ENCODE results near the gene CPNE4.
"Not testable (repeated sequence)": the region's sequence is repeated elsewhere in the genome, so short reads cannot be mapped to it uniquely, and the experiment has no call there.

CPNE4 gene

GRCh38 chr3:131896285-131896684 lies 138.5 kb downstream of the CPNE4 start:
- no peaks in the 10 kb centered on the region for H3K36me3 Mint-ChIP-seq (ENCODE audit: low read depth)
- TF ChIP-seq, protein P1, sequence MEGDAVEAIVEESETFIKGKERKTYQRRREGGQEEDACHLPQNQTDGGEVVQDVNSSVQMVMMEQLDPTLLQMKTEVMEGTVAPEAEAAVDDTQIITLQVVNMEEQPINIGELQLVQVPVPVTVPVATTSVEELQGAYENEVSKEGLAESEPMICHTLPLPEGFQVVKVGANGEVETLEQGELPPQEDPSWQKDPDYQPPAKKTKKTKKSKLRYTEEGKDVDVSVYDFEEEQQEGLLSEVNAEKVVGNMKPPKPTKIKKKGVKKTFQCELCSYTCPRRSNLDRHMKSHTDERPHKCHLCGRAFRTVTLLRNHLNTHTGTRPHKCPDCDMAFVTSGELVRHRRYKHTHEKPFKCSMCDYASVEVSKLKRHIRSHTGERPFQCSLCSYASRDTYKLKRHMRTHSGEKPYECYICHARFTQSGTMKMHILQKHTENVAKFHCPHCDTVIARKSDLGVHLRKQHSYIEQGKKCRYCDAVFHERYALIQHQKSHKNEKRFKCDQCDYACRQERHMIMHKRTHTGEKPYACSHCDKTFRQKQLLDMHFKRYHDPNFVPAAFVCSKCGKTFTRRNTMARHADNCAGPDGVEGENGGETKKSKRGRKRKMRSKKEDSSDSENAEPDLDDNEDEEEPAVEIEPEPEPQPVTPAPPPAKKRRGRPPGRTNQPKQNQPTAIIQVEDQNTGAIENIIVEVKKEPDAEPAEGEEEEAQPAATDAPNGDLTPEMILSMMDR (IDR thresholded peaks at IDR 0.05; ENCODE audit: unreplicated experiment in 3 of 3), result no peak
- no peaks in the 10 kb centered on the region for H3K9me3 Mint-ChIP-seq
- H3K27me3 Mint-ChIP-seq (ENCODE audit: low read depth), result no peaks in the 10 kb centered on the region
- H3K4me3 Mint-ChIP-seq, result no peak overlapping the region
- no peaks in the 10 kb centered on the region for H3K4me1 Mint-ChIP-seq
- H3K27ac Mint-ChIP-seq, result no peak overlapping the region

DNA sequence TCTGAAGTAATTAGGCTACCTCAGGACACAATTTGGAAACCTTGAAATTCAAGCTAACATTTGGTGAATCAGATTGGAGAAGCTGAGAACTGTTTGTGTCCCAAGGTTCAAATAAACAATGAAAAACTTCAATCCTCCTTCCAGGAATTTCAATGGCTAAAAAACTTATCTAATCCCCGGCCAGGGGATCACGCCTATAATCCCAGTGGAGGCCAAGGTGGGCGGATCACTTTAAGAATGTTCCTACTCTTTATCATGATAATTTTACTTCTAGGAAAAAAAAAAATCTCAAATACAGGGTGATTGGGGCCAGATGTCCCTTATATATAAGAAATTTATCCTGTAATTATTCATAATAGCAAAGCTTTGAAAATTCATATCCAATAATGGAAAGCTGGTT lies 139.0 kb downstream of the CPNE4 start:
- H3K27ac Mint-ChIP-seq, result no peak overlapping the region
- TF ChIP-seq, protein P1 (IDR thresholded peaks at IDR 0.05; ENCODE audit: unreplicated experiment in 3 of 3), result no peak
- no peaks in the 10 kb centered on the region for H3K27me3 Mint-ChIP-seq (ENCODE audit: low read depth)
- H3K36me3 Mint-ChIP-seq (ENCODE audit: low read depth), result no peaks in the 10 kb centered on the region
- H3K4me3 Mint-ChIP-seq, result no peak overlapping the region
- H3K4me1 Mint-ChIP-seq, result no peaks in the 10 kb centered on the region
- H3K9me3 Mint-ChIP-seq, result no peaks in the 10 kb centered on the region

DNA sequence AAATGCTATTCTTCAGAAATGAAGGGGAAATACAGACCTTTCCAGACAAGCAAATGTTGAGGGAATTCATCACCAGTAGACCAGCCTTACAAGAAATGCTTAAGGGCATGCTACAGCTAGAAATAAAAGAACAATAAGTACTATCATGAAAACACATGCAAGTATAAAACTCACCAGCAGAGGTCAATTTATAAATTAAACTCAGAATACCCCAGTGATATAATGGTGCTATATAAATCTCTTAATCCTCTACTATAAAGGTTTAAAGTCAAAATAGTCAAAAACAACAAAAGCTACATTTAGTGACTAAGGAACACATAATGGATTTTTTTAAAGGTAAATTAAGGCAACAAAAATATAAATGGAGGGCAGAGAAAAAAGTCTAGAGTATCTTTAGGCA lies 142.5 kb downstream of the CPNE4 start:
- Mint-ChIP-seq H3K4me1 (no peaks in the 10 kb centered on the region), H3K9me3 (no peaks in the 10 kb centered on the region), H3K4me3 (no peak overlapping the region), H3K27ac (no peak overlapping the region), H3K27me3 (ENCODE audit: low read depth) (no peaks in the 10 kb centered on the region), H3K36me3 (ENCODE audit: low read depth) (no peaks in the 10 kb centered on the region)
- TF ChIP-seq, protein P1 (IDR thresholded peaks at IDR 0.05; ENCODE audit: unreplicated experiment in 3 of 3), result no peak

GRCh38 chr3:131885871-131886270 lies 148.9 kb downstream of the CPNE4 start:
- not testable (repeated sequence) for H3K4me1 Mint-ChIP-seq; H3K27ac Mint-ChIP-seq; H3K4me3 Mint-ChIP-seq; H3K36me3 Mint-ChIP-seq (ENCODE audit: low read depth); H3K27me3 Mint-ChIP-seq (ENCODE audit: low read depth); H3K9me3 Mint-ChIP-seq

DNA sequence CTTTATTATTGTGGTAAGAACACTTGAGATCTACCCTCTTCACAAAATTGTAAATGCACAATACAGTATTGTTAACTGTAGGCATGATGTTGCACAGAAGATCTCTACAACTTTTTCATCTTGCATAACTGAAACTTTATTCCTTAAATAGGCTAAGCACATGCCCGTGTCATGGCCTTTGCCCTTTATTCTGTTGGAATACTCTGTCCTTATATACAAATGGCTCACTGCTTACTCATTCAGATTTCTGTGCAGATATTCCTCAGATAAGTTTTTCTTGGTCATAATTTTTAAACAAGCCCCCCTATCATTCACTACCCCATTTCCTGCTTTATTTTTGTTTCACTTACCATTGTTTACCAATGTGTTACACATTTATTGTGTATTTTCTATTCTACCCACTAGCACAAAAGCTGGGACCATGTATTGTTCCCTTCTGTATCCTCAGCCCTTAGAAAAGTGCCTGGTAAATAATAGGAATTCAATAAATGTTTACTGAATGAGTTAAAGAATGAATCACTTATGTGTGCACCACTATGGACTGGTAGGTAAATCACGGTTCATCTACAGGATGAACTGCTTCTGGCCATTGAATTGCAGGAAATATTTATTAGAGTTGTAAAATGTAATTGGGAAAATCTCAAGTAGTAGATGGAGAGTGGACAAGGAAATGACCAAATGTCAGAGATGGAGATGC lies 151.0 kb downstream of the CPNE4 start:
- H3K27me3 Mint-ChIP-seq (ENCODE audit: low read depth), result no peaks in the 10 kb centered on the region
- TF ChIP-seq, protein P1 (IDR thresholded peaks at IDR 0.05; ENCODE audit: unreplicated experiment in 3 of 3), result no peak
- no peaks in the 10 kb centered on the region for H3K4me1 Mint-ChIP-seq
- H3K4me3 Mint-ChIP-seq, result no peak overlapping the region
- H3K27ac Mint-ChIP-seq, result no peak overlapping the region
- no peaks in the 10 kb centered on the region for H3K36me3 Mint-ChIP-seq (ENCODE audit: low read depth)
- H3K9me3 Mint-ChIP-seq, result no peaks in the 10 kb centered on the region

DNA sequence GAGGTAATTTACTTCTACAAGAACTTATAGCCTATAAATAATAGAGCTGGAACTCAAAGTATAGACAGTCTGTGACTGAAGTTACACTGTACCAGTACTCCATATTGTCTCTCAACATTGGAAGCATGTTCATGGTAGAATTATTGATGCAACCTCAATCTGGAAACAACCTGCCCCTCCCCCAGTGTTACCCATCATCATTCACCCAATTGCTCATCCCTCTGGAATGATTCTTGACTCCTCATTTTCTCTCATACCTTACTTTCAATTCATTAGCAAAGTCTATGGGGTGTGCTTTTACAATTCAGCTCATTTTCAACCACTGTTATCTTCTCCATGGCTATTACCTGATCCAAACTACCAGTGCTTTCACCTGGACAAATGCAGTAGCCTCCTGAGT lies 151.7 kb downstream of the CPNE4 start:
- Mint-ChIP-seq H3K36me3 (ENCODE audit: low read depth) (no peaks in the 10 kb centered on the region), H3K27ac (no peak overlapping the region), H3K27me3 (ENCODE audit: low read depth) (no peaks in the 10 kb centered on the region), H3K9me3 (no peaks in the 10 kb centered on the region), H3K4me1 (no peaks in the 10 kb centered on the region), H3K4me3 (no peak overlapping the region)
- TF ChIP-seq, protein P1 (IDR thresholded peaks at IDR 0.05; ENCODE audit: unreplicated experiment in 3 of 3), result no peak

Data from nephron (organoid).